GM21390 (cell line): ENCODE measurements around the gene HOXB7.

Experiments used
- ATAC-seq: cut with Tn5 transposase; IDR thresholded peaks from one replicate; pipeline ENCODE4 v1.9.1; 2021; ENCODE audit not compliant: unreplicated experiment

The HOXB7 gene

DNA sequence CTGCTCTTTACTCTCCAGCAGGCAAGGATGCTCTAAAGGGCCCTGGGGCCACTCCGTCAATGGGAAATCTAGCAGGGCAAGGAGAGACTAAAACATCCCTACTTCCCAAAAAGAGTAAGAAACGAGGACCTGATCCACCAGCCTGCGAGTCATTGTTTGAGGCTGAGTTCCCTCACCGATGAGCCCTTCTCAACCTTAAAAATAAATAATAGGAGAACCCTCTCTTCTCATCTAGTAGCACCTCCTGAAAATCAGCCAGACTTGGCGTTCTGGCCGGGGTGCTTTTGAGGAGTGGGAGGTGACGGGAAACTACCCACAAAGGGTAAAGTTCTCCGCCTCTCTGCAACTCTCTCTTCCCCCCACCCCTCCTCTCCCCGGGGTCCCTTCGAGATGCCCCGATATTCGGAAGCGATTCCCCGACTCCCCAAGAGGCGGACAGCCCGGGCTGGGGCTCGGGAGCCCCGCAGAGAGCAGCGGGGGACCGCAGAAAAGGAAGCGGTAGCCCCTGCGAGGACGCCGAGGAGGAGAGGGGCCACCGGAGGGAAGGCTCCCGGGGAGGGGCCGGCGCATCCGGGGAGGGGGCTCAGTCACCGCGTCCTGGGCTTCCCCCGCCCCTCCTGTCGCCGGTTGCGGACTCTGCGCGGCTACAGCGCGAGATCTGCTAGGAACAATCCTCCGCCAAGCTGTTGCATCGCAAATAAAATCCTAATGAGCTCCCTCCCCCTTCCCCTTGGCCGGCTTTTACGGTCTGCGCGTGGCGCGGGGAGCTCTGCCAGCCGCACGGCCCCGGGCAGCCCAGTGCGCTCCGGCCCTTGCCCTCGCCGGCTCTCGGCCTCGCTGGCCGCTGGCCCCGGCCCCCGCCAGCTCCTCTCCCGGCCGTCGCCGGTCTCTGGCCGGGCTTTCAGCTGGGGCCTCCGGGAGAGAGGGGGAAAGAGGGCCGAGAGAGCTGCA is 14.0 kb upstream of the HOXB7 start:
- no peak for ATAC-seq

DNA sequence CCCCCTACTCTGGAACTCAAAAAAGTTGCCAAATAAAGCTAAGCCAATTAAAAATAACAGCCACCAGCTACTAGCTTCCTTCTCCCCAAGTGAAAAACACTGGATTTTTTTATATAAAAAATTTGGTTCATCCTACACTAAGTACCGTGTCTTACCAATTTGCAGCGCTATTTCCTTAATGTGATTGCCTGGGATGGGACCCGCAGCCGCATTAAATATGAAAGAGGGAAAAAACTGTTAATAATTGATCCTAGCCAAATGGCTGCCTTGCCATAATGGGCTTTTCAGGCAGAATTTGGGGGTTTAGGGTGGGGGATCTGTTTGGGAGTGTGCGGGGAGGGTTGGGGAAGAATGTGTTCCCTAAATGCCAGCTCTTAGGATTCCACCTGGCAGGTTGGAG is 13.3 kb upstream of the HOXB7 start:
- no peak for ATAC-seq

DNA sequence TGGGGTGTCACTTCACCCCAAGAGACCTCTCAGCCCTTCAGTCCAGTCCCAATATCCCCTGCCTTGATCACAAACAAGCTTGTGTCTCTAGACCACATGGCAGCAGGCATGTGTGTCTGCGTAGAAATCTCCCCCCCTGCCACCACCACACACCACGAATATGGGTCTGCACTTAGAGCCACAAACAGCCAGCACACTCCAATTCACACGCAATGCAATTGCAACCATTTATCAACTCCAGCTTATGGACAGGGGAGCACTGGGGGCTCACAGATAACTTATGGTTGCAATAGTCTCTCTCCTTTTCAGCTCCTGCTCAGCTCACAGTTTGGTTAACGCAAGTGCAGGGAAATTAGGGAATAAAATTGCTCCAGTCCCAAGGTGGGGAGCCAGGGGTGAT is 12.8 kb upstream of the HOXB7 start:
- no peak for ATAC-seq

DNA sequence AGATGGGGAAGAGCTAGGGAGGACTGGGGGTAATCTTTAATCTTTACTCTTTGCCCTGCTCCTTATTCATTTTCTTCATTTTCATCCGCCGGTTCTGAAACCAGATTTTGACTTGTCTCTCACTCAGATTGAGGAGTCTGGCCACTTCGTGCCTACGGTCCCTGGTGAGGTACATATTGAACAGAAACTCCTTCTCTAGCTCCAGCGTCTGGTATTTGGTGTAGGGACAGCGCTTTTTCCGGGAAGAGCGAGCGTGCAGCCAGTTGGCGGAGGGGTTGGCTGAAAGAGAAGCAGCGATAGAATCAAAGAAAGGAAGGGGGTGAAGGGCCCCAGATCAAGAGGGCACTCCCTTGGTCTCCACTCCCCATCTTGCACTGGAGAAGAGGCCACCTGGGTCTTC is 12.0 kb upstream of the HOXB7 start:
- ATAC-seq, result no peak

DNA sequence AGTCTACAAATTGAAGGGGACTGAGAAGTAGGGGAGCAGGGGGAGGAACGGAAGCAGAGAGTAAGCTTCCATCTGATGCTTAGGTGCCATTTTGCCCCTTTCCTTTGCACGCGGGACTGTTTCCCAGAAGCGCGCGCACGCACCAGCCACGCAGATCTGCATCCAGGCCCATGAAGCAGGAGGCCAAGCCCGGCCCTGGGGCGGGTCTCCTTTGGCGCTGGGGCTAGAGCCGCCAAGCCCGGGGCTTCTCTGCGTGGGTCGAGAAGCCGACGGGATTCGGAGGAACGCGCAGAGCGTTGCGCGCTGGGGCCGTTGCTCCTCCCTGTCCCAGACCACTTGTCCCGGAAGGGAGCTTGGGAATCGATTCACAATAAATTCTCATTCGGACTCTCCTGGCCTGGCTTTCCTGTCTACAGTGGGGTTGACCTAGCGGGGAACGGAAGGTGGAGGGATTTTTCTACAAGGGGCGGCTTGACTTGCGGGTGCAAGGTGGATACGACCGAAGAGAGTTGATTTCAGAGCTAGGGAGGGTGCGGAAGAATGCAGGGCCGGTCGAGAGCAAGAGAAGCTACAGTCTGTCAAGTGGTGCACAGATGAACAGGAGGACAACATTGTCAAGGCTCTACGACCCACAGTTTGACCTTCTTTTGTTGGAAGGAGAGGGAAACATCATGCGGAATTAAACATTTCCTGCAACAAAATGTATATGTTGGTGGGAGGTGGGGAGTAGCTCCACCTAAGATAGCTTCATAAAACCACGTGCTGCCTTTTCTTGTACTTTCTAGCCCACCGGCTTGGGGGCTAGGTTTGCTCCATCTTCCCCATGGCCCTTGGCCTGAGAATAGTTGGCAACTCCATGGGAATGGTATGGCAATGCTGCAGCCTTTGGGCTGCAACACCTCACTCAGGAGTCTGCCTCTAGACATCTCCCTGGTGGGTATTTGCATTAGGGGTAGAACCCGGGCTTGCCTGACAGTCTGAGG is 10.9 kb upstream of the HOXB7 start:
- no peak for ATAC-seq

DNA sequence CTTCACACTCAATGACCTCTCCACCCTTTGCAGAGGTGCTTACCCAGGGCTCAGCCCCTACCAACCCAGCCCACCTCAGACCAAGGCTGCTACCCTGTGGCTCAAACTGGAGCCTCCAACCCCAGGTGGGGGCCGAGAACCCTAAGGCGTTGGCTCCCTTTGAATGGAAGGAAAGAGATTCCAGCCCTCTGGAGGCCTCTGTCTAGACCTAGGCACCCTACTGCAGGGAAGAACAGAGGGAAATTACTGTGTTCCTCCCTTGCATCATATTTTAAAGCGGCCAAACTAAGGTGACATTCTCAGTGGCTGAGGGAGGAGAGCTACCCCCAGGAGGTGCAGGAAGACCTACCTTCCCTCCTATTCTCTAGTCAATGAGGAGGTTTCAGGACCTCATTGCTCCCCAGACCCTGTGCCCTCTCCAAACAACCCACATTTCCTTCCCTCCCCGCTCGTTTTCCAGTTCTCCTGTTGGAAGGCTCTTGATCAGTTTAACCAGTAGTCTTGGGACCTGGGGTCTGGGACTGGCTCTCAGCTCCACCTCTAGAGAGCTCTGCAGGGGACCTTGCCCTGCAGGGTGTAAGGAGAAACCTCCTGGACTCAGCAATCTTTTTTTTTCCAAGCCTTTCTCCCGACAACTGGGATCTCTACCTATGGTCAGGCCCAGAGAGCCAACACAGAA is 9.8 kb upstream of the HOXB7 start:
- ATAC-seq, result no peak

DNA sequence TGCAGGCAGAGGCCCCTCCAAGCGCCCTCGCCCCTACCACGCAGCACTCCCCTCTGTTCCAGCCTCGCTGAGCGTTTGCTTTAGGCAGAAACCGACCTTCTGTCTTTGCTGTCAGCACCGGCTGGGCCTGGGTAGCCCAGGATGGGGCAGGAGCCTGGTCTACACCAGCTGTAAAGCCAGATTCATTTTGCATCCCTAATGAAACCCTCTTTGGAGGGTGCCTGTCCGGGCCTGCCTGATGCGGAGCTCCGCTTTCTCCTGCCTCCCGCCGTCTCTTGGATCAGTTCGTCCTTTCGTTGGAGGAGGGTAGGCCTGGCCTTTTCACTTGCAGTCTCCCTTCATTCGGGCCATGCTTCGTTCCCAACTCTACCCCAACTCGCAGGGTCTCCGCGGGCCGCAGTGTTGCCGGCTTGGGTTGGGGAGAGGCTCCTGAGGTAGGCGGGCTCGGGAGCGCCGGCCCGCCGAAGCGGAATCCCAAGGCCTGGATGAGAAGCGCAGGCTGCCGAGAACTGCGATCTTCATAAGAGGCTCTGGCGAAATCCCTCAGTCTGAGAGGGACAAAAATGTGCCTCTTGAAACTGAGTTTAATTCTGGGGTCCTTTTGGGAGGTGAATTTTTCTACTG is 9.1 kb upstream of the HOXB7 start:
- ATAC-seq, result no peak

DNA sequence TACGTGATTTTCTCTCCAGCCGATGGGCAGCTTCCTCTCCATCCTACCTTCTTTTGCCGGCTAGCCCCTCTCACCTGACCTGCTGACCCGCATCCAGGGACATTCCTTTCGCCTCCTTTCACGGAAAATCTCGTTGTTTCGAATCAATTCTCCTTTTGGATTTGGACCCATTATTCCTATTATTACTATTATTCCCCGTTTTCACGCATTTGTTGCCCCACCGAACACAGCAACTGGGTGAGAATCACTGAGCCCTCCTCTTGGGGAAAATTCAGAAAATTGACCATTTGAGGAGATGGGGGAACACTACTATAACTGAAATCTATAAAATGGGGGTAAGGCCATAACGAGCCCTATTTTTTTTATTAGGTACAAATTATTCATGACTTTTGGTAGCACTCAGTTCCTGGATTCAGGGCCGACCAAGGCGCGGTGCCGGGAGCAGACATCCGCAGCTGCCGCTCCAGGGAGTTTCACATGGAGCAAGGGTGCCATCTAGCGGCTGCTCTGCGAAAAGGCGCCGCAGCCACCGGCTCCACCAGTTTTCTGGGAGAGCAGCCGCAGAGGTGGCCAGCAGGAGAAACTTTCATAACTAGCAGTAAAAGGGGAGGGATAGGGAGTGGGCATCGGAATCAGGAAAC is 7.6 kb upstream of the HOXB7 start:
- no peak for ATAC-seq

DNA sequence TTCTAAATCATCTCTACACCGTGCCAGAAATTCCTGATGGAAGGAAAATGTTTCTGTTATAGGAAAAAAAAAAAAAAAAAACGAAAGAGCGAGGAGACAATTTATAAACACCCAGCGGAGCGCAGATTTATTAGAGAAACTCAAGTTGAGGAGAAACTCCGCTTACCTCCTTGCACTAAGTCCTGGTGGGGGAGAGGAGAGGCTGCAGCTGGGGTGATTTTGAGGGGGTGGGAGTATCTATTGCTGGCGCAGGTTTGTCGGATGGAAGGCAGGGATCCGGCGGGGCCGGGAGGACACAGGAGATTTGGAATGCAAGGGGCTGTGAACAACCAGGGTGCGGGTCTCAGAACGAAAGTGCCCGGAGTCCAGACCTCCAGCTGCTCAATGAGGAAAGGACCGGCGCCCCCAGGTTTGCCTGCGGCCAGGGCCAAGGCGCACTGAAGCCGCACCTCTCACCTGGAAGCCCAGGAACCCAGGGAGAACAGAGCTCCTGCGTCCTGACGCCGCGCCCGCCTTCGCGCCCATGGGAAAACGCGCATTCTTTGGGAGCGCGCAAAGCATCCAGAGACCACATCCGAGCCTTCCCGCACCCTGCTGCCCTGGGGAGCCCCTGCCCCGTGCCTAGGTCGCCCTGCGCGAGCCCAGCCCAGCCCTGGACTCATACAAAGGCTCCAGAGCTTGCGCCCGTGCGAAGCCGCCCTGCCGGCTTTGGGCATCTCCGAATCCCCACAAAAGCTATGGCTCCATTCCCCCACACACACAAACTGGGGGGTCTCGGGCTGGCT is 6.8 kb upstream of the HOXB7 start:
- ATAC-seq, result no peak

DNA sequence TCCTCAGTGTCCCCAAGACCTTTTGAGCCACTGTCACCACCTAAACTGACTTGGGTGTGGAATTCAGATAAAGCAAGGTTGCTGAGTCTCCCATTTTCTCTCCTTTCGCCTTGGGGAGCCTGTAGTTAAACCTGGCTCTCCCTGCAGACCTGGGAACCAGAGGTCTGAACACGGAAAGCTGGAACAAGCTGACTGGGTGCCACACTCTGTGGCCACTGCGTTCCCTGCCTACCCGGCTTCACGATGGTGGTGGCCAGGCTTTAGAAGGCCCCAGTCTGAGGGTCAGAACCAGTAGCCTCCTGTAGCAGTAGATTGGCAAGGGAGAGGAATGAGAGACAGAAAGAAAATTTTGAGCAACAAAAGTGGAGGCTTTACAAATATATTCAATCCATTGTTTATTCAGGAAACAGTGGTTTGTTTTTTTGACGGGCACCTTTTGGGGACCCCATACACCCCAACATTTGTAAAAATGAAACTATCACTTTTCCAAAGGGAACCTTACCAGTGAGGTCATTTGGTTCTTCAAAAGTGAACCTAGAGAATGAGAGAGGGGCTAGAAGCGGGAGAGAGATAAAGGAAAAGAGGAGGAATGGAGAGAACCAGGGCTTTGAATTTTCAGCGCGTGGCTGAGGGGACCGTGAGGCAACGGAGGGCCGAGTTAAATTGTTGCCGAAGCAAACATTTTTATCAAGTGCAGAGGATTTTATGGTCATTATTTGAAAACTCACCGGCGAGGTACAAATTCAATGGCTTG is 6.1 kb upstream of the HOXB7 start:
- no peak for ATAC-seq

DNA sequence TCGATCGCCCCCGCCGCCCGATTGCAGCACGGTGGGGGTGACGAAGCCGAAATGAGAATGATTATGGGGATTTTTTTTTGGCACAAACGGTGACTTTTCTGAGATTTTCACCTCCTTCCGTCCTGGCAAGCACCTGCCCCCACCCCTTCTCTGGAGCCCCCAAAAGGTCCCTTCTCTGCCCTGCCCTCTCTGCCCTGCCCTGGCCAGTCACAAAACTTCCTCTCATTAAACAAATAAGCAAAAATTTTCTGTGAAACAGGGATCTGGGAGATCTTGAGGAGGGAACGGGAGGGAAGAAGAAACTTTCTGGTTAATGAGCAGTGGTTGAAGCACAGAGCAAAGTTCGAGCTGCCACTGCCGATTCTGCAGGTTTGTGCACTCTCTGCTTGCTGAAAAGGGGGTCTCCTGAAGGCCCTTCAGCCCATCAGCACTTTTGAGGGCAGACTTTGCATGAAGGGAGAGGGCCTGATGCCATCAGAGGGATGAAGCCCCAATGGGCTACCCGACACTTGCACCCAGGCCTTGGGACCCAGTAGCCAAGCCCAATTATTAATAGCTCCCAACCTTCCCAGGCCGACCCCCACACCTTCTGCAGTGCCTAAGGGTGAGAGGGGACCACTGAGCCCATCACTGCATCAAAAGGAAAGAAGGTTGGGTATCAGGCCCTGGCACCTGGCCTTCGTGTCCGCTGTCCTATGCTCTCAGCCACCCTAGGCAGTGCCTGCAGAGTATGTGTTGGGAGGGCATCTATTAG is 5.3 kb upstream of the HOXB7 start:
- no peak for ATAC-seq

DNA sequence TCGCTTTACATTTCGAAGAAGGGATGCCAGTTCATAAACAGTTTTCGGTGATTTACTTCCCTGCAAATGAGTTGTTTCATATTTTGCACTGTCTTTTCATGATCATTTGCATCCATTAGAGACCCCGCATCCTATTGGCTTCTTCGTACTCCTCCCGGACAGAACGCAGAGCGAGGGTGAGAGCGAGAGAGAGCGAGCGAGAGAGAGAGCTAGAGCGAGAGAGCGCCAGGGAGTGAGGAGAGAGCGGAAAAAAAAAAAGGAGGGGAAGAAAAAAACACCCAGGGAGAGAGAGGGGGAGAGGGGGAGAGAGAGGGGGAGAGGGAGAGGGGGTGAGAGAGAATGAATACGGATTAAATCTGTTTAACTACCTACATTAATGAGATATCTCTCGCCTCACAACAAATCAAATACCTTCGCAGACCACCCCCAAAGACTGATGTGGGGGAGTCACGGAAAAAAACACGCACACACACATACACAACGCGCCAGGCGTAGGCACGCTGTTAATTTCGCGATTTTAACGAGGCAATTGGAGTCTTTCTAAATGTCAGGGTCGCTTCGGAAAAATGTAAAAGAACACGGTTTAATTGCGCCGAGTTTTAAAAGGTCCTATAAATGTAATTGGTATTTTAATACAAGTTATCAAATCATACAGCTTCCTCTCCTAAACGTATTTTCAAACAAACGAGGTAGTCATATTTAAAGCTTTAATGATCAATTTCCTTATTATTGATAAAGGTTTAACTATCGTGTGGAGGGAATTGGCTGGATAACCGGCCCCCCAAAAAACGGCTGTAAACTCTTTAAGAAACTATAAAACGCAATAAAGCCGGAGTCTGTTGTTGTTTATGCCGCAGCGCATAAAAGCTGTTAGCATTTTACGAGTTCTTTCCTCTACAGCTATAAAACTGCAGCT is 4.5 kb upstream of the HOXB7 start, which contains the start of gene HOXB8:
HOXB8 (minus strand) TSS at position 246 of the 916 bp plus-strand sequence. CDS start 588 bp downstream, outside the sequence.
- no peak for ATAC-seq

DNA sequence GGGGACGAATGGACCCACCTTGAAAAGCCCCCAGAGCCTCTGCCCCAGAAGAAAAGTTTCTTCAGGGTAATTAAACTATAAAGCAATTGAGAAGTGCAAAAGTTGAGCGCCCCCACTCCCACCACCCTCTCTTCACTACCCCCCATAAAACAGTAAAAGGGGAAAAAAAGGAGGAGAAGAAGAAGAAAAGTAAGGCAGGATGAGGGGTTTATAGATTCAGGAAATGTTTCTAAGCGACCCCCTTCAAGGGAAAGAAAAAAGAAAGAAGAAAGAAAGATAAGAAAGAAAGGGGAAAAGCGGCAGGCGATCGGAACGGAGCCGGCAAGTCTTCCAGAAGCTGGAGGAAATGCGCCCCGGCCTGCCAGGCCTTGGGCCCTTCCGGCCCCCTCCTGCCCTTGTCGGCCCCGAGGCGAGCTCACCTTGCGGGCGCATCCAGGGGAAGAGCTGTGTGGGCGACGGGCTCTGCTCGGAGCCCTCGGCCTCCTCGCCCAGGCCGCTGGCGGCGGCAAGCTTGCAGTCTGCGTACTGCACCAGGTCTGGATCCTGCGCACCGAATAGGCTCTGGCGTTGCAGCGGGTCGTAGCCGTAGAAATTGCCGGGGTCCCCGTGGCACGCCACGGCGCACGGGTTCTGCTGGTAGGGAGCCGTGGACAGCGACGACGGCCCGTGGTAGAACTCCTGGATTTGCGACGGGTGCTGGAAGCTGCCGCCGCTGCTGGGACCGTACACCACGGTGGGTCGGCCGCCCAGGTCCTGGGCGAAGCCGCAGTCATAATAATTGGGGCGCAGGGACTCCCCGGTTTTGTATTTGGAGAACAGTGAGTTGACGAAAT is 3.3 kb upstream of the HOXB7 start:
- no peak for ATAC-seq

DNA sequence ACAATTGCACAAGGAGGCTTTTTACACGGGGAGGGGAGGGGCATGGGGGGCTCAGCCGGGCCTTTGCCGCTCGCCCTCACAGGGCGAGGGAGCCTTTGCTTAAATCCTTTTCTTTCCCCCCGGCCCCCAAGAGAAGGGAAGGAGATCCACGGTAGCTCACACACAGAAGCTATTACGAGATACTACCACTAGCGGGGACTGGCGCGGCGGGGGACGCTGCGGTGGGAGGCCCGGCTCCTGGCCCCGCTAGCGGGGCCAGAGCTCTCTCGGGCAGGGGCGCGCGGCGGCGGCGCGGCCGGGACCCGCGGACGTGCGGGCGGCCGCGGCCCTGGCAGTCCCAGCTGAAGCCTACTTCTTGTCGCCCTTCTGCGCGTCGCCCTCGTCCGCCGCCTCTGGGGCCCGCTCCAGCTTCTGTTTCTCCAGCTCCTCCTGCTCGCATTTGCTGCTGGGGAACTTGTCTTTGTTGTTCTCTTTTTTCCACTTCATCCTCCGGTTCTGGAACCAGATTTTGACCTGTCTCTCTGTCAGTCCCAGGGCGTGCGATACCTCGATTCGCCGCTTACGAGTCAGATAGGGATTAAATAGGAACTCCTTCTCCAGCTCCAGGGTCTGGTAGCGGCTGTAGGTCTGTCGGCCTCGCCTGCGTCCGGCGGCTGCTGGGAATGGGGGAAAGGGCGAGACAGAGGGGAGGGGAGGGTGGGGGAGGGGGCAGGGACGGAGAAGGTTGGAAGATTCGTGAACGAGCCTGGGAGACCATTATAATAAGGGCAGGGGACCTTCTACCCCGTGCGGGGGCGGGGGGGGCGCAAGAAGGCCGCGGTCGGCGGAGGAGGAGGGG is 2.3 kb upstream of the HOXB7 start:
- ATAC-seq, result no peak

DNA sequence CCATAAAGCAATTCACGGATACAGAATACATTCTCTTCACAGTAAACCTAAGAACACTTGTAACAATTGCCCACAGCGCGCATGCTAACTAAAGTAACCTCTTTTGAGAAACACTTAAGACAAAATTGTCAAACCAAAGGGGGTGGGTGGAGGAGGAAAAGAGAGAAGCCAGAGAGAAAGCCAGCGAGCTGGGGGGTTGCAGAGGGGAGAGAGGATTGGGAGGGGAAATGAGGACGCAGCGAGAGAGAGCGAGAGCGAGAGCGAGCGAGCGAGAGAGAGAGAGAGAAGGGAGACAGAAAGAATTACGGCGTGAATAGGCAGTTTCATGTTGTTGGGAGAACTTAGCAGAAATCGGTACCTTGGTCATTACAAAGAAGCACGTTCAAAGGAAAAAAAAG is 1.6 kb upstream of the HOXB7 start:
- ATAC-seq, result no peak
